PC-3 (cell line): ENCODE results near the gene ASCL2.

Source experiments
- EZH2 ChIP-seq: fragments of 300-600 bp; sonication (generic); IDR thresholded peaks from one replicate; pipeline ENCODE4 v1.6.1; 2017; ENCODE audit warnings: antibody characterized with exemption, mild to moderate bottlenecking, low read length; ENCODE audit not compliant: unreplicated experiment
- TF ChIP-seq, protein P1 (sequence below): fragments of 300-600 bp; sonication (generic); conservative IDR thresholded peaks from 2 replicates; pipeline ENCODE4 v1.5.1; 2017; ENCODE audit warnings: antibody characterized with exemption, low read depth, mild to moderate bottlenecking, low read length

DNA sequence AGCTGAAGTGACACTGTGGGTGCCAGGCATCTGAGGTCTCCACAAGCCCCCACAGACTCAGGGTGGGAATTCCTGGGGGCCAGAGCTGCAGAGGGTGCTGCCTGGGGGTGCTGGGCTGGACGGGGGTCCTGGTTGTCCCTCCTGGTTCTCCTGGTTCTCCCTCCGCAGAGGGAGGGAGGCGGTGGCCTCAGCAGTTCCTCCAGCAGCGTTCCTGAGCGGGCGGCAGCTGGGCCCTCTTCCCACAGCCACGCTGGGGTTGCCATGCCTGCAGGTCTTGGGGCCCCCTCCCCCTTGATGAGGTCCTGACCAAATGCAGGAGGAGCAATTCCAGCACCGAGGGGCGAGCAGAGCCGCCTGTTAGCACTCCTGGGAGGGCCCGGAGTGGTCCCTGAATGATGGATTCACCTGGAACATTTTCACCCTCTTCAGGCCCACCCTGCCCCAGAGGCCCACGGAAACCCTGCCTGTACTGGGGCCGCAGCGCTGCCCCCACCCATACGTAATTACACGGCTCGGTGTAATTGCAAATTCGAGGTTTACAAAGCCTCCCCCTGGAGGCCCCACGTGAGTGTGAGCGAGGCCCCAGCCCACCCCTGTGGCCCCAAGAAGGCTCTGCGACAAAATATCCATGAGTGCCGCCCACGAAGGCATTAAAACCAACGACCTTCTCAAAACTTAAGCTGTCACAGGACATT is 30.7 kb upstream of the ASCL2 start:
- TF ChIP-seq, protein P1, sequence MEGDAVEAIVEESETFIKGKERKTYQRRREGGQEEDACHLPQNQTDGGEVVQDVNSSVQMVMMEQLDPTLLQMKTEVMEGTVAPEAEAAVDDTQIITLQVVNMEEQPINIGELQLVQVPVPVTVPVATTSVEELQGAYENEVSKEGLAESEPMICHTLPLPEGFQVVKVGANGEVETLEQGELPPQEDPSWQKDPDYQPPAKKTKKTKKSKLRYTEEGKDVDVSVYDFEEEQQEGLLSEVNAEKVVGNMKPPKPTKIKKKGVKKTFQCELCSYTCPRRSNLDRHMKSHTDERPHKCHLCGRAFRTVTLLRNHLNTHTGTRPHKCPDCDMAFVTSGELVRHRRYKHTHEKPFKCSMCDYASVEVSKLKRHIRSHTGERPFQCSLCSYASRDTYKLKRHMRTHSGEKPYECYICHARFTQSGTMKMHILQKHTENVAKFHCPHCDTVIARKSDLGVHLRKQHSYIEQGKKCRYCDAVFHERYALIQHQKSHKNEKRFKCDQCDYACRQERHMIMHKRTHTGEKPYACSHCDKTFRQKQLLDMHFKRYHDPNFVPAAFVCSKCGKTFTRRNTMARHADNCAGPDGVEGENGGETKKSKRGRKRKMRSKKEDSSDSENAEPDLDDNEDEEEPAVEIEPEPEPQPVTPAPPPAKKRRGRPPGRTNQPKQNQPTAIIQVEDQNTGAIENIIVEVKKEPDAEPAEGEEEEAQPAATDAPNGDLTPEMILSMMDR, result no peak
- no peak for TF ChIP-seq EZH2
